OCI-LY7 (cell line): ENCODE results near the gene NSUN2. TPM values are rescaled to one million over a fixed set of nuclear protein-coding genes. Genes with fewer than 3 reads are reported as not detected.
A peak's percentile ranks its signal among the peaks of the same experiment; 100 is the strongest.

Experiments
- BruUV-seq: library from RNA; stranded (reverse); fragments of 400-500 nt; replicated peaks from 2 replicates; lab custom pipeline; 2021; lab: Mats Ljungman, UMichigan
- CTCF ChIA-PET: fragments of 300-600 bp; sonication (Branson Sonifier 250); formaldehyde crosslinking; loops from one replicate; lab custom pipeline; 2022; ENCODE audit warnings: antibody characterized with exemption; ENCODE audit not compliant: unreplicated experiment; lab: Charles Lee
- POLR2A ChIA-PET: fragments of 300-600 bp; sonication (Branson Sonifier 250); formaldehyde crosslinking; loops from one replicate; lab custom pipeline; 2022; ENCODE audit warnings: antibody characterized with exemption; lab: Charles Lee
- DNase-seq: peaks from one replicate; pipeline ENCODE4 v3.0.0-alpha.2; 2015; ENCODE audit warnings: low spot score
- H2AFZ ChIP-seq: fragments of 200-600 bp; sonication (generic), shearing (Covaris generic); 2 replicates; pipeline ENCODE4 v1.6.1; 2014; ENCODE audit warnings: mild to moderate bottlenecking, antibody characterized with exemption, low read length, moderate library complexity
- H3K27ac ChIP-seq: fragments of 200-600 bp; sonication (generic); 2 replicates; pipeline ENCODE4 v1.5.1; 2014; ENCODE audit warnings: mixed run types, low read depth, mild to moderate bottlenecking, moderate library complexity, low read length, inconsistent platforms; ENCODE audit not compliant: poor library complexity, severe bottlenecking
- H3K36me3 ChIP-seq: fragments of 200-600 bp; sonication (generic); 2 replicates; pipeline ENCODE4 v1.6.1; 2014; ENCODE audit warnings: mild to moderate bottlenecking, antibody characterized with exemption, low read length, moderate library complexity, mixed read lengths; ENCODE audit not compliant: insufficient read depth
- H3K4me1 ChIP-seq: fragments of 200-600 bp; sonication (generic); 2 replicates; pipeline ENCODE4 v1.5.1; 2014; ENCODE audit warnings: mild to moderate bottlenecking, low read length; ENCODE audit not compliant: insufficient read depth, poor library complexity, severe bottlenecking
- H3K4me2 ChIP-seq: fragments of 200-600 bp; sonication (generic); 2 replicates; pipeline ENCODE4 v1.6.1; 2014; ENCODE audit warnings: mild to moderate bottlenecking, low read length
- H3K4me3 ChIP-seq: fragments of 200-600 bp; sonication (generic); 2 replicates; pipeline ENCODE4 v1.5.1; 2014; ENCODE audit warnings: mild to moderate bottlenecking, low read depth, low read length; ENCODE audit not compliant: poor library complexity, severe bottlenecking
- H3K79me2 ChIP-seq: fragments of 200-600 bp; sonication (generic); 2 replicates; pipeline ENCODE4 v1.6.1; 2016; ENCODE audit warnings: low read depth, mild to moderate bottlenecking, low read length, moderate library complexity, mixed read lengths; ENCODE audit not compliant: insufficient read depth
- H3K9me2 ChIP-seq: fragments of 200-600 bp; sonication (generic); 2 replicates; pipeline ENCODE4 v1.6.1; 2016; ENCODE audit warnings: mild to moderate bottlenecking, low read length, mixed read lengths; ENCODE audit not compliant: insufficient read depth
- H3K9me3 ChIP-seq: fragments of 200-600 bp; sonication (generic); 2 replicates; pipeline ENCODE4 v1.6.1; 2014; ENCODE audit warnings: mild to moderate bottlenecking, mixed run types, low read length, mixed read lengths
- H4K20me1 ChIP-seq: fragments of 200-600 bp; sonication (generic); 2 replicates; pipeline ENCODE4 v1.6.1; 2014; ENCODE audit warnings: mild to moderate bottlenecking, antibody characterized with exemption, low read length, moderate library complexity, mixed read lengths; ENCODE audit not compliant: insufficient read depth
- EZH2phosphoT487 ChIP-seq: fragments of 200-600 bp; sonication (generic); IDR thresholded peaks from 2 replicates; pipeline ENCODE4 v1.6.1; 2018; ENCODE audit warnings: low read depth, borderline replicate concordance, mild to moderate bottlenecking, mixed run types, antibody characterized with exemption, low read length, moderate library complexity, mixed read lengths
- intact Hi-C: fragments of 100-400 bp; cut with micrococcal nuclease; formaldehyde crosslinking; loops from one replicate; pipeline ENCODE4 v1.10.0; 2022; ENCODE audit not compliant: unreplicated experiment
- total RNA-seq, 2 experiments: library from RNA; depleted of rRNA in 1 of 2; stranded (reverse); fragments of >200 nt in 1 of 2; shearing (Covaris generic) in 1 of 2; gene quantifications; 2 replicates each; pipeline ENCODE4 v1.2.3, GENCODE V29; 2014 to 2022
- TF ChIP-seq, protein P1 (sequence below): fragments of 200-600 bp; sonication (generic); conservative IDR thresholded peaks from 2 replicates; pipeline ENCODE4 v1.5.1; 2014; ENCODE audit warnings: mild to moderate bottlenecking, antibody characterized with exemption, low read length, moderate library complexity, mixed read lengths

NSUN2 gene
- total RNA-seq, 2 experiments from 2014 or later = 88.9 to 139 TPM

DNA sequence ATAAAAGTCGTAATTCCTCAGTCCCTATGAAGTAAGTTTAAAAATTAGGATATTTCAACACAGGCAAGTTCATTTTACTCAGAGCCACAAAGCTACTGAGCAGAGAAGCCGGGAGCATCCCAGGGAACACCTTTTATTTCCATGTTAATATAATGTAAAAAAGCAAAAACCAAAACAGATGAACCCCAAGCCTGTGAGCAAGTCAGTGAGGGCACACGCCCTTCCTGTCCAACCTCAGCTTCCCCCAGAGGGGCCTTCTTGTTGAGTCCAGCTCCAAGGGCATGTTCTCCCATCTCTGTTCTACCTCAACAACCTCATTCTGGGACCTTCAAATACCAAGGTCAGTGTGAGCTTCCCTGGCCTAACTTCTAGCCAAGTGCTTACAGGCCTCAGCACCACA, 24.8 kb downstream of the NSUN2 start:
- Histone ChIP-seq H4K20me1 (peaks cover 4% of the 10 kb centered on the region; the same call in 1 of the 2 replicates), H2AFZ (no peak overlapping the region)
- intact Hi-C loops = loop anchor here (5.0 kb wide), 1 partner anchor 139 kb away; no protein-coding TSS in a partner anchor

GRCh38 chr5:6607559-6607936, 25.3 kb downstream of the NSUN2 start:
- DNase-seq = no peak
- H3K4me2 ChIP-seq = no peak overlapping the region
- H3K4me1 ChIP-seq = no peaks in the 10 kb centered on the region
- intact Hi-C loops = loop anchor here (5.0 kb wide), 1 partner anchor 140 kb away; no protein-coding TSS in a partner anchor
- H3K9me3 ChIP-seq = no peaks in the 10 kb centered on the region
- POLR2A ChIA-PET = interaction anchor here (1.3 kb wide), 1 partner anchor 10 kb away, joined by 5 read pairs; no protein-coding TSS in a partner anchor
- H4K20me1 ChIP-seq = peaks cover 4% of the 10 kb centered on the region; the same call in 1 of the 2 replicates
- no peak for TF ChIP-seq EZH2phosphoT487
- TF ChIP-seq, protein P1, sequence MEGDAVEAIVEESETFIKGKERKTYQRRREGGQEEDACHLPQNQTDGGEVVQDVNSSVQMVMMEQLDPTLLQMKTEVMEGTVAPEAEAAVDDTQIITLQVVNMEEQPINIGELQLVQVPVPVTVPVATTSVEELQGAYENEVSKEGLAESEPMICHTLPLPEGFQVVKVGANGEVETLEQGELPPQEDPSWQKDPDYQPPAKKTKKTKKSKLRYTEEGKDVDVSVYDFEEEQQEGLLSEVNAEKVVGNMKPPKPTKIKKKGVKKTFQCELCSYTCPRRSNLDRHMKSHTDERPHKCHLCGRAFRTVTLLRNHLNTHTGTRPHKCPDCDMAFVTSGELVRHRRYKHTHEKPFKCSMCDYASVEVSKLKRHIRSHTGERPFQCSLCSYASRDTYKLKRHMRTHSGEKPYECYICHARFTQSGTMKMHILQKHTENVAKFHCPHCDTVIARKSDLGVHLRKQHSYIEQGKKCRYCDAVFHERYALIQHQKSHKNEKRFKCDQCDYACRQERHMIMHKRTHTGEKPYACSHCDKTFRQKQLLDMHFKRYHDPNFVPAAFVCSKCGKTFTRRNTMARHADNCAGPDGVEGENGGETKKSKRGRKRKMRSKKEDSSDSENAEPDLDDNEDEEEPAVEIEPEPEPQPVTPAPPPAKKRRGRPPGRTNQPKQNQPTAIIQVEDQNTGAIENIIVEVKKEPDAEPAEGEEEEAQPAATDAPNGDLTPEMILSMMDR = no peak
- H3K79me2 ChIP-seq = no peaks in the 10 kb centered on the region
- H3K9me2 ChIP-seq = no peaks in the 10 kb centered on the region
- no TSS peak for BruUV-seq
- H3K4me3 ChIP-seq = no peak overlapping the region
- H2AFZ ChIP-seq = no peak overlapping the region
- peaks cover 100% of the 10 kb centered on the region for H3K36me3 ChIP-seq
- CTCF ChIA-PET = no interaction called here
- no peak overlapping the region for H3K27ac ChIP-seq

More for the DNA sequence above, 24.8 kb downstream of the NSUN2 start:
- no TSS peak for BruUV-seq
- POLR2A ChIA-PET = interaction anchor here (0.9 to 1.3 kb wide), 3 partner anchors 10 to 16 kb away, joined by 3 to 5 read pairs (median 3); no protein-coding TSS in a partner anchor
- Histone ChIP-seq H3K9me2 (no peaks in the 10 kb centered on the region), H3K79me2 (peaks cover 4% of the 10 kb centered on the region; the same call in 1 of the 2 replicates), H3K4me3 (no peak overlapping the region), H3K4me1 (no peaks in the 10 kb centered on the region), H3K27ac (no peak overlapping the region), H3K9me3 (no peaks in the 10 kb centered on the region), H3K4me2 (no peak overlapping the region), H3K36me3 (peaks cover 100% of the 10 kb centered on the region)
- TF ChIP-seq, protein P1 = no peak
- TF ChIP-seq EZH2phosphoT487 = no peak
- CTCF ChIA-PET = no interaction called here
- no peak for DNase-seq

DNA sequence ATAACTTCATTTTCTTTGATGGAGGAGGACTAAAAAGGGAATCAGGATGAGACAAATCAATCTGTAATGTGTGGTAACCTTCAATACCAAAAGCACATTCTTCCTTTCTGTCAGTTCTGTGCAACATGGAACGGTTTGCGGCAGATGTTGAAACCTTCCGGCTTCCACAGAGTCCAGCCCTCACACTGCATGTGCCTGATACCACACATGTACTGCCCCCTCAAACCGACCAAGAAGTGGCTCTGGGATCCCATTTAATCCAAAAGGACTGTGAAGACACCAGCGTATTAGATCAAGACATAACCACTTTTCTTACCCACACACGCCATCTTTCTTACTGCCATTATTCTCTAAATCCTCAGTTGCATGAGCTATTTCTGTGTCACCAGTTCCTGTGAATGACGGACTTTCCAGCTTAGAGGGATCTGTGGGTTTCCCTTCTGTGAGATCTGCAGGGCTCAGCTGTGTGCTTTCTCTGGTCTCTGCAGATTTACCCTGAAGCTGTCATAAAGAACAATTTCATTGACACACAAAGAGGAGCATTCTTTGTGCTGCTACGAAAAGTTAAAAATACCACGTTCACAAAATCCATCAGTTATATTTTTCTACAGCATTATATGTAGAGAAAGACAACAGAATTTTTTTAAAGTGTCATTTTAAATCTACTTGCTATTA, 25.8 kb downstream of the NSUN2 start:
- H3K79me2 ChIP-seq = no peaks in the 10 kb centered on the region
- H3K27ac ChIP-seq = no peak overlapping the region
- peaks cover 100% of the 10 kb centered on the region for H3K36me3 ChIP-seq
- H3K4me2 ChIP-seq = no peak overlapping the region
- ChIA-PET CTCF (no interaction called here), POLR2A (interaction anchor here (0.8 to 1.3 kb wide), 2 partner anchors 11 to 686 kb away, joined by 3 to 5 read pairs; no protein-coding TSS in a partner anchor)
- TF ChIP-seq EZH2phosphoT487 = no peak
- TF ChIP-seq, protein P1 = no peak
- no peak for DNase-seq
- TSS peak; percentile 31 for BruUV-seq
- H3K9me3 ChIP-seq = no peaks in the 10 kb centered on the region
- intact Hi-C loops = loop anchor here (5.0 kb wide), 1 partner anchor 140 kb away; no protein-coding TSS in a partner anchor
- 0 out of 2 replicates have a peak, but pooled peaks cover 4% of the 10 kb centered on the region for H4K20me1 ChIP-seq
- no peaks in the 10 kb centered on the region for H3K4me1 ChIP-seq
- no peak overlapping the region for H3K4me3 ChIP-seq
- H2AFZ ChIP-seq = no peak overlapping the region
- H3K9me2 ChIP-seq = no peaks in the 10 kb centered on the region
